Stimulated activated CD8-positive, alpha-beta memory T cell treated with anti-CD3 and anti-CD28 coated beads, Interleukin-7, amount 100 ng/mL, for 4 hours (primary cell): Measurements from ENCODE around the gene CDH23.

Experiments used
- DNase-seq, 2 donors: peaks; one replicate each; pipeline ENCODE4 v3.0.0-alpha.2; 2020; ENCODE audit warnings: low read depth in 2 of 2

The CDH23 gene

GRCh38 chr10:71369602-71370001 lies 27.1 kb upstream of the CDH23 start:
- DNase-seq, result no peak

GRCh38 chr10:71370031-71370430 lies 26.7 kb upstream of the CDH23 start:
- DNase-seq, result no peak

GRCh38 chr10:71371750-71372166 lies 25.0 kb upstream of the CDH23 start:
- DNase-seq, result no peak

GRCh38 chr10:71372882-71373495 lies 23.7 kb upstream of the CDH23 start:
- no peak for DNase-seq

- DNase-seq, result no peak
Measured at GRCh38 chr10:71374481-71375233, 22.1 kb upstream of the CDH23 start.

- no peak for DNase-seq
Measured at GRCh38 chr10:71375952-71376351, 20.8 kb upstream of the CDH23 start.

- DNase-seq, result no peak
Measured at GRCh38 chr10:71378336-71379117, 18.2 kb upstream of the CDH23 start.

GRCh38 chr10:71379118-71379766 lies 17.5 kb upstream of the CDH23 start:
- DNase-seq, result no peak

- DNase-seq, result no peak
Measured at GRCh38 chr10:71380841-71381240, 15.9 kb upstream of the CDH23 start.

GRCh38 chr10:71381611-71382010 lies 15.1 kb upstream of the CDH23 start:
- no peak for DNase-seq

- no peak for DNase-seq
Measured at GRCh38 chr10:71382028-71382427, 14.7 kb upstream of the CDH23 start.

- DNase-seq, result no peak
Measured at GRCh38 chr10:71382757-71383156, 14.0 kb upstream of the CDH23 start.

- peak; percentile 31 to 55 for DNase-seq
Measured at GRCh38 chr10:71383972-71384687, 12.6 kb upstream of the CDH23 start.

GRCh38 chr10:71388171-71388570 lies 8.5 kb upstream of the CDH23 start:
- no peak for DNase-seq

- DNase-seq, result no peak
Measured at GRCh38 chr10:71388583-71389310, 8.0 kb upstream of the CDH23 start.

GRCh38 chr10:71389768-71390460 lies 6.8 kb upstream of the CDH23 start:
- no peak for DNase-seq

GRCh38 chr10:71390461-71390835 lies 6.3 kb upstream of the CDH23 start:
- DNase-seq, result no peak

GRCh38 chr10:71390921-71391690 lies 5.6 kb upstream of the CDH23 start:
- no peak for DNase-seq

- no peak for DNase-seq
Measured at GRCh38 chr10:71391701-71392100, 5.0 kb upstream of the CDH23 start.

GRCh38 chr10:71392292-71392691 lies 4.4 kb upstream of the CDH23 start:
- DNase-seq, result no peak
